GM23338 (cell line): ENCODE measurements around the gene SLC18A2. TPM values are rescaled to one million over a fixed set of nuclear protein-coding genes. Genes with fewer than 3 reads are reported as not detected.

Experiments used
- ATAC-seq: fragments of 200-7000 bp; cut with Tn5 transposase; 3 replicates; pipeline ENCODE4 v1.9.1; 2020
- DNase-seq: peaks from one replicate; pipeline ENCODE4 v3.0.0-alpha.2; 2015; ENCODE audit warnings: low spot score
- H2AFZ ChIP-seq: fragments of 200-600 bp; sonication (generic); 2 replicates; pipeline ENCODE4 v1.8.0; 2016; ENCODE audit warnings: antibody characterized with exemption, mild to moderate bottlenecking, moderate library complexity
- H3F3A ChIP-seq: fragments of 200-600 bp; sonication (generic); replicated peaks from 2 replicates; pipeline ENCODE4 v1.8.0; 2017; ENCODE audit warnings: antibody characterized with exemption, mixed run types, low read depth
- H3K27ac ChIP-seq: fragments of 200-600 bp; sonication (generic); 2 replicates; pipeline ENCODE4 v1.6.1; 2016; ENCODE audit warnings: low read depth
- H3K27me3 ChIP-seq: fragments of 200-600 bp; sonication (generic); 2 replicates; pipeline ENCODE4 v1.8.0; 2016; ENCODE audit warnings: mild to moderate bottlenecking, mixed run types, moderate library complexity; ENCODE audit not compliant: insufficient read depth
- H3K36me3 ChIP-seq: fragments of 200-600 bp; sonication (generic); 2 replicates; pipeline ENCODE4 v1.8.0; 2016; ENCODE audit warnings: mild to moderate bottlenecking; ENCODE audit not compliant: insufficient read depth
- H3K4me1 ChIP-seq: fragments of 200-600 bp; sonication (generic); 2 replicates; pipeline ENCODE4 v1.8.0; 2016; ENCODE audit warnings: mild to moderate bottlenecking, moderate library complexity; ENCODE audit not compliant: insufficient read depth
- H3K4me2 ChIP-seq: fragments of 200-600 bp; sonication (generic); 2 replicates; pipeline ENCODE4 v1.7.1; 2017; ENCODE audit warnings: mixed run types
- H3K4me3 ChIP-seq: fragments of 200-600 bp; sonication (generic); 2 replicates; pipeline ENCODE4 v1.6.1; 2016; ENCODE audit warnings: mixed run types
- H3K79me2 ChIP-seq: fragments of 200-600 bp; sonication (generic); replicated peaks from 2 replicates; pipeline ENCODE4 v1.8.0; 2017; ENCODE audit warnings: mild to moderate bottlenecking; ENCODE audit not compliant: insufficient read depth
- H3K9me2 ChIP-seq: fragments of 200-600 bp; sonication (generic); 2 replicates; pipeline ENCODE4 v1.8.0; 2017; ENCODE audit not compliant: insufficient read depth
- H4K20me1 ChIP-seq: fragments of 200-600 bp; sonication (generic); replicated peaks from 2 replicates; pipeline ENCODE4 v1.8.0; 2017; ENCODE audit warnings: mild to moderate bottlenecking; ENCODE audit not compliant: insufficient read depth
- H3K27ac Mint-ChIP-seq: 2 replicates; pipeline ENCODE4 v1.8.0; 2020; ENCODE audit warnings: inconsistent platforms, mild to moderate bottlenecking, moderate library complexity, mixed read lengths
- H3K27me3 Mint-ChIP-seq: 3 replicates; pipeline ENCODE4 v1.8.0; 2022; ENCODE audit warnings: low read depth, mild to moderate bottlenecking, moderate library complexity, mixed read lengths, inconsistent platforms; ENCODE audit not compliant: insufficient read depth, poor library complexity
- H3K36me3 Mint-ChIP-seq: 3 replicates; pipeline ENCODE4 v1.8.0; 2021; ENCODE audit warnings: low read depth, mild to moderate bottlenecking, inconsistent platforms, moderate library complexity, mixed read lengths
- H3K4me1 Mint-ChIP-seq: 3 replicates; pipeline ENCODE4 v1.8.0; 2020; ENCODE audit warnings: mild to moderate bottlenecking, inconsistent platforms, mixed read lengths
- H3K4me3 Mint-ChIP-seq: 3 replicates; pipeline ENCODE4 v1.8.0; 2021; ENCODE audit warnings: moderate library complexity, mild to moderate bottlenecking, inconsistent platforms, mixed read lengths
- H3K9me3 Mint-ChIP-seq: 3 replicates; pipeline ENCODE4 v1.8.0; 2020; ENCODE audit warnings: moderate library complexity, mild to moderate bottlenecking, inconsistent platforms, mixed read lengths
- CREB1 ChIP-seq: fragments of 250-450 bp; sonication (Bioruptor Pico); IDR thresholded peaks from 2 replicates; pipeline ENCODE4 v1.5.0; 2020; ENCODE audit warnings: low read depth, mild to moderate bottlenecking, moderate library complexity
- CTCF ChIP-seq, 2 experiments: fragments of 200-600 bp in 1 of 2; sonication (generic) in 1 of 2; conservative IDR thresholded peaks; 2 replicates each; pipeline versions ENCODE4 v1.5.1 to v1.6.1; 2016 to 2017; ENCODE audit warnings: antibody characterized with exemption in 2 of 2, low read depth in 2 of 2, mild to moderate bottlenecking in 2 of 2, moderate library complexity in 1 of 2
- ETS1 ChIP-seq: IDR thresholded peaks from 2 replicates; pipeline ENCODE4 v1.6.1; 2016; ENCODE audit warnings: antibody characterized with exemption
- EZH2 ChIP-seq: fragments of 200-600 bp; sonication (generic); IDR thresholded peaks from one replicate; pipeline ENCODE4 v1.8.0; 2017; ENCODE audit warnings: antibody characterized with exemption, mild to moderate bottlenecking, low read depth; ENCODE audit not compliant: unreplicated experiment
- EZH2phosphoT487 ChIP-seq: fragments of 200-600 bp; sonication (generic); IDR thresholded peaks from one replicate; pipeline ENCODE4 v1.8.1; 2018; ENCODE audit warnings: antibody characterized with exemption; ENCODE audit not compliant: unreplicated experiment
- JUNB ChIP-seq: IDR thresholded peaks from one replicate; pipeline ENCODE4 v1.6.1; 2016; ENCODE audit warnings: antibody characterized with exemption; ENCODE audit not compliant: unreplicated experiment
- POLR2AphosphoS5 ChIP-seq: IDR thresholded peaks from 2 replicates; pipeline ENCODE4 v1.6.1; 2016; ENCODE audit warnings: antibody characterized with exemption, low read depth
- REST ChIP-seq: IDR thresholded peaks from one replicate; pipeline ENCODE4 v1.6.1; 2018; ENCODE audit warnings: antibody characterized with exemption; ENCODE audit not compliant: unreplicated experiment
- STAT1 ChIP-seq: IDR thresholded peaks from one replicate; pipeline ENCODE4 v1.6.1; 2016; ENCODE audit warnings: antibody characterized with exemption; ENCODE audit not compliant: unreplicated experiment
- ZNF114 ChIP-seq: fragments of 250-450 bp; sonication (Bioruptor Pico); IDR thresholded peaks from 2 replicates; pipeline ENCODE4 v1.5.0; 2020; ENCODE audit warnings: mild to moderate bottlenecking, moderate library complexity
- ZNF331 ChIP-seq: fragments of 250-450 bp; sonication (Bioruptor Pico); IDR thresholded peaks from 2 replicates; pipeline ENCODE4 v1.5.0; 2020; ENCODE audit warnings: low read depth, mild to moderate bottlenecking, moderate library complexity
- polyA plus RNA-seq: library from polyadenylated mRNA; unstranded; fragments of >200 nt; fragmentation: Nextera tagmentation; extraction: Ambion mirVana; gene quantifications from 2 replicates; pipeline ENCODE4 v1.2.1, GENCODE V29; 2016
- total RNA-seq: library from RNA; depleted of rRNA; stranded (reverse); fragments of >200 nt; shearing (Covaris generic); gene quantifications from 2 replicates; pipeline ENCODE4 v1.2.3, GENCODE V29; 2014

The SLC18A2 gene
- total and polyA plus RNA-seq, 2 experiments from 2014 or later: 4.3 to 8.7 TPM

GRCh38 chr10:117198088-117198487, 42.8 kb upstream of the SLC18A2 start (continued):
- TF ChIP-seq REST (no peak), POLR2AphosphoS5 (no peak)

- ATAC-seq (no peak), DNase-seq (no peak)
- no peaks in the 10 kb centered on the region for H3K27me3 ChIP-seq
- no peaks in the 10 kb centered on the region for H3K79me2 ChIP-seq
- H3K4me3 Mint-ChIP-seq: no peak overlapping the region
- no peaks in the 10 kb centered on the region; the same call in 2 of the 3 replicates for H3K9me3 Mint-ChIP-seq
- peaks cover 5% of the 10 kb centered on the region for H3K27me3 Mint-ChIP-seq
- H4K20me1 ChIP-seq: no peaks in the 10 kb centered on the region
- H3K27ac Mint-ChIP-seq: no peak overlapping the region
- no peaks in the 10 kb centered on the region for H3F3A ChIP-seq
- no peak overlapping the region for H3K4me2 ChIP-seq
- no peak overlapping the region for H3K4me3 ChIP-seq
- H3K4me1 Mint-ChIP-seq: peaks cover 7% of the 10 kb centered on the region
- H3K27ac ChIP-seq: no peak overlapping the region
- peaks cover 5% of the 10 kb centered on the region; the same call in 1 of the 2 replicates for H3K4me1 ChIP-seq
- no peaks in the 10 kb centered on the region for H3K36me3 Mint-ChIP-seq
- no peaks in the 10 kb centered on the region for H3K36me3 ChIP-seq
- H3K9me2 ChIP-seq: no peaks in the 10 kb centered on the region
- no peak overlapping the region for H2AFZ ChIP-seq
- TF ChIP-seq JUNB (no peak), ZNF331 (CRISPR knock-in tag) (no peak), EZH2 (no peak), POLR2AphosphoS5 (no peak), EZH2phosphoT487 (no peak), CREB1 (no peak), ZNF114 (CRISPR knock-in tag) (no peak), CTCF (conservative IDR thresholded peaks at IDR 0.05; ENCODE audit: low read depth in 2 of 2) (no peak), REST (no peak), STAT1 (no peak), ETS1 (no peak)
Observed at GRCh38 chr10:117201826-117202225, 39.1 kb upstream of the SLC18A2 start.
